ENCODE data around the gene EVA1A.

The EVA1A gene, protein sequence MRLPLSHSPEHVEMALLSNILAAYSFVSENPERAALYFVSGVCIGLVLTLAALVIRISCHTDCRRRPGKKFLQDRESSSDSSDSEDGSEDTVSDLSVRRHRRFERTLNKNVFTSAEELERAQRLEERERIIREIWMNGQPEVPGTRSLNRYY

DNA sequence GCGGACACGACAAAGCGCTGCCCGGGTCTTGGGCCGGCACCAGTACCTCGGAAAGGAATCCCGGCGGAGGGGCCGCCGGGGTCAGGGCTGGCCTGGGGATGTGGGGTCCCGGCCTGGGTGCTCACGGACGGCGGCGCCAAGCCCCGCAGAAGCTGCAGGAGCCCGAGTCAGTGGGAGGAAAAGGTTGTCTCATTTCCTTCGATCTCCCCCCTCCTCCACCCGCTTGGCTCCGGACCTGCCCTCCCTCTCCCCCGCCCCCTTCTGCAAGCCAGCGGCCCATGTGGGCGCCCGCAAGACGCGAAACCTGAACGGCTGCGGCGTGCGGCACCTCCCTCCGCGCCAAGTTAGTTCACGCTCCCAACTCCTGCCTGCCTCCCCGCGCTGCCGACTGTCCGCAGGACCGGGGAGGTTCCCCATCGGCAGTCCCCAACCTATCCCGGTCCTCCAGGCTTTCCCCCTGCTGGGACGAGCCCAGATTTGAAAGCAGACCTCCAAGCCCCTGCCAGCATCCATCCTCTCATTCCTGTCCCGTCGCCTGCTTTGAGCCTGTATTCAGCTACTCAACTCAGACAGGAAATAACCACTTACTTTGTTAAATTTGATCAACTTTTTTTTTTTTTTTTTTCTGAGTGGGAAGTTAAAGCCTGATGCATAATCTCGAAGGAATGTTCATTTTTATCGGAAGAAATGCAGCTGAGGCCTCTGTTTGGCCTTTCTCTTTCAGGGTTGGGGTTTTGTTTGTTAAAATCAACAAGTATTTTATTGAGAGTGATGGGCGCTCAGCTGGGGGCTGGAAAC is at the start of gene EVA1A:
Gene EVA1A (minus strand): TSS at position 172 of the 798 bp plus-strand sequence. CDS start 42,799 bp downstream, outside the sequence.
- no peak for DNase-seq

- no peak for DNase-seq
These were observed 49.3 kb upstream of the EVA1A start for GRCh38 chr2:75609937-75610508.

DNA sequence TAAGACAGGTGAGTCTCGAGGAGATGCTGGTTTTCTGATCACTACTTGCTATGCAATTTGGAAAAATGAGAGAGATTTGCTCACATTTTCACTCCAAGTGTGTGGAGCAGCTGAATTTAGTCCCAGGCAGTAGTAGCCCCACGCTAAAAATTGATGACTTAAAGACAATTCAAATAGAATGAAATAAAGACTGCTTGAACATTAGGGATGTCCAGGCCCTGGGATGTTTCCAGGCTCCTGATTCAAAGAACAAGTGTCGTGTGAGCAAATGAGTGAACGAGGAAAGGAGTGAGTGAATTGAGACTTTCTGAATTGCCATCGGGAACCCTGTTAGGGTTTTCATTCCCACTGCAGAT is 48.6 kb upstream of the EVA1A start:
- no peak for DNase-seq

GRCh38 chr2:75608684-75609333 is 48.1 kb upstream of the EVA1A start:
- no peak for DNase-seq

DNA sequence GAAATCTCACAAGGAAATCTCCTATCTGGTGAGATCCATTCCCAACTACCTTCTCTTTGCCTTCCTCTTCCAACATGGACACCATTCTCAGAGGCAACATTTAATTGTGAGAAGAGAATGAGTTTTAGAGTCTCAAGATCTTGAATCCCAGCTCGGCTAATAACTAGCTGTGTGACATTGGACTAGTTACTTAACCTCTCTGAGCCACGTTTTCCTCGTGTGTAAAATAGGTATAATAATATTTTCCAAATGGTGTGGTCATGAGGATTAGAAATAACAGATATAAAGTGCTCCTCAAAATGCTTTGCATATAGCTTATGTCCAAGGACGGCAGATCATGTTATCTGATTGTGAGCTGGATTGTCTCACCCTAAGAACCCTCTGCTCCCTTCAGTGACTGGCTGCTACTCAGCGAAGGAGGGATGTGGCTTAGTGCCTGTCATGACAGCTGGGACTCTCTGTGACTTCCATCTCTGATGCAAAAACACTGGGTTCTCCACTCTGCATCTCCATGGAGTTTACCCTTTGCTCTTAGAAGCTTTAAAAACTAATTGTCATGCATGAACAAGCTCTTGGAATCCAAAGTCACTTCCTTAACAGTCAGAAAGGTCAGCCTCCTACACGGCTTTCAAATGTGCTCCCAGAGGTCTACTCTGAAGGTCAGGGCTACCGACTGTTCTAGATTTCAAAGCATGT is 47.4 kb upstream of the EVA1A start:
- DNase-seq: no peak

DNA sequence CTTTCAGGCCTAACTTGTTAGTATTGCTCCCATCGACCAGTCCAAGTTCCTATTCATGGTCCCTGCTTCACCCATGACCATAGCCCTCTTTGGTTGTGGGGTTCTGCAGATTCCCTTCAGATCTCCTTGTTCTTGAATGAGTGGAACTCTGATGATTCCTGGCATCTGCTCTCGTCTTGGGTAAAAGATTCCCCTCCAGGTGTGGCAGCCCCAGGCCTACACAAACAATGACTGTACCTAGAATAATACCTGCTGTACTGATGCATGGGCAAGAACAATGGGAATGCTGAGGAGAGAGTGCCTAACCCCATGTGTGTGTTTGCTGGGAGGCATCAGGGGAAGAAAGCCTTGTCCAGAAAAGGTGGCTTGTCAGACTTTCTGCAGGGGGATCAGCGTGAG is 46.7 kb upstream of the EVA1A start:
- DNase-seq: no peak

DNA sequence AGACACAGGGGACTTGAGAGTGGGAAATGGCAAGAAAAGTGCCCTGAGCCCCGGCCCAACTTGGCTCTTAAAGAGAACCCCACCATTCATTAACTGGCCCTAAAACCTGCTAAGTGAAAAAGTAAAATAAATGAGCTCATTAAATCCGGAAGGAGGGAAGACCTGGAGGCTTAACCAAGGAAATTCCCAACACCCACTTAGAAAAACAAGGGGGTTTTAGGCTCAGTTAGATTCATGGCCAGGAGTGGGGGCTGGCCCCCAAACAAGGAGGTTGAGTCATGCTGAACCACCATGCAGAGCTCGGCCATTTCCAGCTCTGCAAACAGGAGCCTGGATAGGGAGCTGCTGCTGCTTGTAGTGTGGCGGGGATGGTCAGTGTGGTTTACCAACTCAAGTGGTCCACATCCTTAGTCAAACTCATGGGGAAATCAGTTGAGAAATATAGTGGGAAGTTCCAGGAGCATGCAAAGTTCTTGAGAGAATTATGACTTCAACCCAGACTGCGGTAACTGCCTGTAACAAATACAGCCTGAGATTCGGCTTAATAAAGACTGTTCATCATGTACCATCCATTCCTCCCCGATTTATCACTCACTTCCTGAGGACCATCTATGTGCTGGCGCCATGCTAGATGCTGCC is 46.1 kb upstream of the EVA1A start:
- DNase-seq: no peak

- no peak for DNase-seq
These were observed 45.2 kb upstream of the EVA1A start for GRCh38 chr2:75605770-75606529.

- no peak for DNase-seq
These were observed 43.7 kb upstream of the EVA1A start for GRCh38 chr2:75604484-75604883.

GRCh38 chr2:75603477-75603876 is 42.7 kb upstream of the EVA1A start:
- DNase-seq: no peak

DNA sequence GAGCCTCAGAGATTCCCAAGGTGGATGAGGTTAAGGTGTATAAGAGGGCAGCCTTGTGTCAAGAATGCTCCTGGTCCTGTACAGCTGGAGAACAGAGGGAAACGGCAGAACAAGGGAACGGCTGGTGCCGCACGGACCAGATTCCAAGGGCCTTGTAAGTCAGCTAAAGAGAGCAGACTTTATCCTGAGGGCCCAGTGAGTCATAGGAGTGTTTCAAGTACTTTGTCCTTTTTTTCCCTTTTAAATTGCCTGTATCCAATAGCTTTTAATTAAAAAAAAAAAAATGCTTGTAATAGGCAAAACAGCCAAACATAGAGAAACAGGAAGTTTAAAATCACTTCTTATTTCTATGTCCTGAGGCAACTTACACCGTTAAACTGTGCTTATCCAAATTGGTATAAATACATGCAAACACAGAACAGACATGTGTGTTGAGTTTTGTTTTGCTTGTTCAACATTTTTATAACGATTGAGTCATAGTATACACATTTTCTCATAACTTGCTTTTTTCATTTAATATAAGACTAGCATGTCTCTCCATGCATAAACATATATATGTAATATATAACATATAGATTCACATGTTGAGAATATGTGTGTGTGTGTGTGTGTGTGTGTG is 42.1 kb upstream of the EVA1A start:
- no peak for DNase-seq

DNA sequence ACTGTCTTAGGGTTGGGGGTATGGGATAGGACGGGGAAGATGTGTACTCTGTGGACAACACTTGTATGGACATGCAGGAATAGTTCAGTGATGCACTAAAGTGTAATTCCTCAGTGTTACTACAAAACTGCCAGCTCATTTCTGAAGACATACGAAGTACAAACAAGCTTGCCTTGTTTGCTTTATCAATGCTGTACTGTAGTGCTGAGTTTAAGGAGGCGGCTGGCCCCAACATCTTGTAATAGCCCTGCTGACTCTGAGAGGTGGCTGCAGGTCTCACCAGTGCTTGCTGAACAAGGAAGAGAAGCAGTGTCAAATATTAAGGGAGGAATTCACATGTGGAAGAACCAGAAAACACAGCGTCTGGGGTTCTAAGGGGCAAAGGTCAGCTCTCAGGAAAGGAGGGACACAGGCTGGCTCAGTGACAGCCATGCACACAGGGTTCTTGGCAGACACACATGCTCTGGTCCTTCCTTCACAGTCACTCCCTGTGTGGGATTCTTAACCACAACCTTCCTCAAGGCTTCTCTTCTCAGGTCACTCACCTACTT is 39.8 kb upstream of the EVA1A start:
- DNase-seq: no peak

- DNase-seq: no peak
These were observed 37.9 kb upstream of the EVA1A start for GRCh38 chr2:75598589-75599155.

- no peak for DNase-seq
These were observed 37.2 kb upstream of the EVA1A start for GRCh38 chr2:75597949-75598348.

DNA sequence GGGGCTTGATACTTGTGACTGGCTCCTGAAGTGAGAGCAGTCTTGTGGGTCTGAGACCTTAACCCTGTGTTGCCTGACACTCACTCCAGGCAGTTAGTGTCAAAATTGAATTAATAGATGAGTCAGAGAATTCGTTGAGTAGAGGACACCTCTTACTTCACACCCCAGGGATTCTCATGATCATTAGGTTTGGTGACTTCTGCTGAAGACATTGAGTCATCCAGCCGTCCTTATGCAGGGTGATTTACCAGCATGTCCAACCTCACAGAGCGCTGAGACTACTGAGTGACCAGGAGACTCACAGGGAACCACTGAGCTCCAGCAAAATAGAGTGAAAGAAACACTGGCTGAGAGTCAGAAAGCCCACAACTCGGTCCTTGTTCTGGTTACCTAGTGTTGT is 36.0 kb upstream of the EVA1A start:
- DNase-seq: no peak

DNA sequence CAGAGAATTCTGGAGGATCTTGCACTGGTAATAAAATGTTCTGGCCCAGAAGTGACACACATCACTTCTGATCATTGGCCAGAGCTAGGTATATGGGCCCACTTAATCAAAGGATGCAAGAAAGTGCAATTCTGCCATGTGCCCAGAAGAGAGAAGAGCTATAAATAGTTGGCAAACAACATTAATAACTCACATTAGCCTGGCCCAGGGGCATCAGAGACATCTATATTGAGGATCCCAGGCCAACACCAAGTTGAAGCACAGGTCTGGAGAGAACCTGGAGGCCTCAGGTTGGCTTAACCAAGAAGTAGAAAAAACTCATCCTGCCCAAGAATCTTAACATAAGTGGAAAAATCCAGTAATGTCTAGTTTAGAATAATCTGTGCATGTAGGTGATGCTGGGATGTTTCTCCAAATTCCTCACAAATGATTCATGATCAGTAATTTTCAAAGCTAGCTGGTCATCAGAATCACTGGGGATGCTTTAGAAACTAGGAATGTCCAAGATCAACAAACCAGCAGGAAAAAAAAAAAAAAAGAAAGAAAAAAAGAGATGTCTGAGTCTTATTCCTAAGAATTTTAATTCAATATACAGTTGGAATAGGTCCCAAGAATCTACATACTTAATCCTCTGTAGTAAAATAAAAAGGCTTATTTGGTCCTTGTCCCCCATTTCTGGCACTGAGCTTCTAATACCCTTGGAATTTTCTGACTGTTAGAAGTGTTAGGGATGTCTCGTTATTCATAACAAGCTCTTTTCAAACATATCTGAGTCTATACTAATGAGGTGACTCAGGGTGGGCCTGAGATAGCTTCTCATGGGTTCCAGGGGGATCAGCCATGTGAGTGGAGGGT is 35.0 kb upstream of the EVA1A start:
- no peak for DNase-seq

DNA sequence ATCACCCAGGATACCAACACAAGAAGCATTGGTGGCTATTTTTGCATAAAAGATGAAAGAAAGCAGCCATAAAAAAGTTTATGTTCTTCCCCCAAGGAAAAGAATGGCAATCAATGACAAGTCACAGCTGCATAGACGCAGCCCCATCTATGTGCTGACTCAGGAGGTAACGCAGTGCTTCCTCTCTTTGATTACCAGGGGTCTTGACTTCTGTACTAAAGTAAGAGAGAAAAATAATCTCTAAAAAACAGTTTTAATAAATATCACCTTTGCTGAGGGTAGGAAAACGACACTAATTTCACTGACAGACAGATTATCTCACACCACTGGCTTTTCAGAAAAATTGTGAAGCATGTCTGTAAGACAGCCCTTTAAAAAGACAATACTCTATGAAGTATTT is 33.9 kb upstream of the EVA1A start:
- DNase-seq: no peak

DNA sequence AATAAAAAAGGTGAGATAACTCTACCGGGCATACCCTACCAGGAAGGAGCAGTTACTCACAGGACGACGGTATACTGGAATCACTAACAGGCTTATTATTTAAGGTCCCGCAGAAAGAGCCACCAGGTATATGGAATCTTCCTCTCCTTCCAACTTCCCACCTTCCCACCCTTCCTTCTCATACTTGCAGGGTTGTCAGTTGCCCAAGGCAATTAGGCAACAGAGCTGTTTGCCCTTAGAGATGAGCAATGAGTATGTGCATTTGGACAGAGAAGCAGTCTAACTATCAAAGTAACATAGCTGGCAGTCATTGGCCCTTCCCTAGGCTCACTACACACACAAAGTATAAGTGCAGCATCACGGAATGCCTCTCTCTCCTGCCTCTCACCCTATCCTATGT is 32.1 kb upstream of the EVA1A start:
- DNase-seq: no peak

GRCh38 chr2:75592030-75592429 is 31.3 kb upstream of the EVA1A start:
- no peak for DNase-seq

Measured in NCI-H524 treated with DMSO at 0.1 percent for 48 hours (cell line).